Measurements from ENCODE around the gene CDK6. TPM values are rescaled to one million over a fixed set of nuclear protein-coding genes. Genes with fewer than 3 reads are reported as not detected.

The CDK6 gene
- total RNA-seq, 1 experiment from 2014 or later, result 41.4 TPM

- intact Hi-C loops (cut with micrococcal nuclease), result no loop called here
- RAD21 ChIA-PET (ENCODE audit: low non-redundant PET in 1 of 2, low total read pairs in 2 of 2, uncharacterized antibody in 2 of 2, unreplicated experiment in 2 of 2), result no interaction called here
- Histone ChIP-seq H3K4me1 (ENCODE audit: control insufficient read depth in 1 of 2, insufficient read depth in 2 of 2, low read length in 2 of 2) (peaks cover 0 to 3% of the 10 kb centered on the region in 2 experiments; a peak in 1 of 4 replicates), H4K20me1 (ENCODE audit: insufficient read depth) (no peaks in the 10 kb centered on the region), H2AFZ (ENCODE audit: low read depth, low read length, poor library complexity, severe bottlenecking) (no peak overlapping the region), H3K4me3 (replicated peaks in 1 of 2; ENCODE audit: low read depth in 1 of 2, low read length in 2 of 2) (no peak overlapping the region), H3K9ac (ENCODE audit: low read length) (no peak overlapping the region), H3K4me2 (ENCODE audit: low read length) (no peak overlapping the region), H3K27me3 (ENCODE audit: insufficient read depth, low read length) (no peaks in the 10 kb centered on the region), H3K9me3 (ENCODE audit: control insufficient read depth in 1 of 2, insufficient read depth in 1 of 2, low read depth in 1 of 2, low read length in 2 of 2) (no peaks in the 10 kb centered on the region), H3K9me2 (ENCODE audit: insufficient read depth) (no peaks in the 10 kb centered on the region), H3K36me3 (ENCODE audit: control insufficient read depth in 1 of 2, insufficient read depth in 2 of 2, low read length in 2 of 2) (no peaks in the 10 kb centered on the region), H3K79me2 (ENCODE audit: insufficient read depth, low read length) (peaks cover 10% of the 10 kb centered on the region; the same call in 1 of the 2 replicates), H3K27ac (ENCODE audit: low read depth, low read length) (no peak overlapping the region)
- POLR2A ChIA-PET, result no interaction called here
- no TSS peak for BruUV-seq (replicated peaks)
- ATAC-seq, result no peak
- no peak for DNase-seq (ENCODE audit: low read depth, low spot score)
- no peak for TF ChIP-seq CBX3 (IDR thresholded peaks at IDR 0.05; ENCODE audit: low read depth)
- no peak for TF ChIP-seq TCF7L2 (IDR thresholded peaks at IDR 0.05; ENCODE audit: borderline replicate concordance, extremely low read depth, insufficient read depth, insufficient read length)
- no peak for TF ChIP-seq ATF3 (IDR thresholded peaks at IDR 0.05)
- TF ChIP-seq ZBTB33 (IDR thresholded peaks at IDR 0.05; ENCODE audit: extremely low read depth, insufficient replicate concordance, low read length), result no peak
- no peak for TF ChIP-seq RAD21 (IDR thresholded peaks at IDR 0.05; ENCODE audit: low read depth)
- no peak for TF ChIP-seq ELF1 (IDR thresholded peaks at IDR 0.05; ENCODE audit: borderline replicate concordance, low read depth)
- no peak for TF ChIP-seq EGR1 (IDR thresholded peaks at IDR 0.05; ENCODE audit: low read depth)
- TF ChIP-seq SP1 (IDR thresholded peaks at IDR 0.05; ENCODE audit: low read depth), result no peak
- TF ChIP-seq EZH2phosphoT487 (IDR thresholded peaks at IDR 0.05; ENCODE audit: borderline replicate concordance), result no peak
- TF ChIP-seq SRF (IDR thresholded peaks at IDR 0.05; ENCODE audit: low read depth), result no peak
- TF ChIP-seq CEBPB (IDR thresholded peaks at IDR 0.05; ENCODE audit: low read depth), result no peak
- no peak for TF ChIP-seq SIN3A (IDR thresholded peaks at IDR 0.05; ENCODE audit: low read depth)
- no peak for TF ChIP-seq FOSL1 (IDR thresholded peaks at IDR 0.05; ENCODE audit: low read depth)
- CTCF ChIA-PET, result no interaction called here
These were observed 168.4 kb downstream of the CDK6 start for GRCh38 chr7:92667816-92668535.

Measured in HCT116 (cell line).